ENCODE data around the gene ANOS1. TPM values are rescaled to one million over a fixed set of nuclear protein-coding genes. Genes with fewer than 3 reads are reported as not detected.

The ANOS1 gene
- total RNA-seq, 8 experiments from 2014 or later: 3.1 to 38.4 (median 7.2) TPM

GRCh38 chrX:8653956-8654355, 78.0 kb downstream of the ANOS1 start:
- H3K4me1 ChIP-seq (replicated peaks in 1 of 2): no peaks in the 10 kb centered on the region
- WGBS, 10 experiments: 0 to 100% (median 88%) methylated on average over 1 to 2 of the region's 2 CpGs; no CpG with 5 or more reads in 3 of the 10 experiments
- no peak for ATAC-seq (replicated peaks in 6 of 8)
- no peak overlapping the region for H3K27ac ChIP-seq
- no peak overlapping the region for H3K4me3 ChIP-seq
- in situ Hi-C loops (cut with MboI; ENCODE audit: low pct_unique_long_range_greater_than_20kb in 2 of 9, low sequenced_read_pairs in 9 of 9, unreplicated experiment in 9 of 9): no loop called here

- Histone ChIP-seq H3K27ac (no peak overlapping the region), H3K4me3 (no peak overlapping the region), H3K4me1 (replicated peaks in 1 of 2) (no peaks in the 10 kb centered on the region)
- ATAC-seq (replicated peaks in 6 of 8): no peak
- in situ Hi-C loops (cut with MboI; ENCODE audit: low pct_unique_long_range_greater_than_20kb in 2 of 9, low sequenced_read_pairs in 9 of 9, unreplicated experiment in 9 of 9): no loop called here
Measured at GRCh38 chrX:8649969-8650368, 82.0 kb downstream of the ANOS1 start.

- no peak for ATAC-seq (replicated peaks in 6 of 8)
- Histone ChIP-seq H3K4me3 (no peak overlapping the region), H3K4me1 (replicated peaks in 1 of 2) (no peaks in the 10 kb centered on the region), H3K27ac (no peak overlapping the region)
- in situ Hi-C loops (cut with MboI; ENCODE audit: low pct_unique_long_range_greater_than_20kb in 2 of 9, low sequenced_read_pairs in 9 of 9, unreplicated experiment in 9 of 9): no loop called here
- WGBS, 10 experiments: 0 to 100% (median 67%) methylated on average over 1 to 7 of the region's 7 CpGs; no CpG with 5 or more reads in 6 of the 10 experiments
Measured at GRCh38 chrX:8647176-8647575, 84.8 kb downstream of the ANOS1 start.

- peaks cover 0 to 7% of the 10 kb centered on the region in 2 donors for H3K4me1 ChIP-seq (replicated peaks in 1 of 2)
- no peak overlapping the region for H3K27ac ChIP-seq
Measured at GRCh38 chrX:8639949-8640475, 91.9 kb downstream of the ANOS1 start.

GRCh38 chrX:8636497-8636896, 95.4 kb downstream of the ANOS1 start:
- Histone ChIP-seq H3K27ac (no peak overlapping the region), H3K4me1 (replicated peaks in 1 of 2) (peaks cover 0 to 7% of the 10 kb centered on the region in 2 donors), H3K4me3 (no peak overlapping the region)
- in situ Hi-C loops (cut with MboI; ENCODE audit: low pct_unique_long_range_greater_than_20kb in 2 of 9, low sequenced_read_pairs in 9 of 9, unreplicated experiment in 9 of 9): no loop called here
- ATAC-seq (replicated peaks in 6 of 8): no peak

More at GRCh38 chrX:8639949-8640475, 91.9 kb downstream of the ANOS1 start:
- in situ Hi-C loops (cut with MboI; ENCODE audit: low pct_unique_long_range_greater_than_20kb in 2 of 9, low sequenced_read_pairs in 9 of 9, unreplicated experiment in 9 of 9): no loop called here
- H3K4me3 ChIP-seq: no peak overlapping the region
- ATAC-seq (replicated peaks in 6 of 8): peak in 1 of 8 experiments; percentile 29
- WGBS, 10 experiments: 20 to 78% (median 41%) methylated on average over 2 to 6 of the region's 11 CpGs; no CpG with 5 or more reads in 7 of the 10 experiments

- H3K4me3 ChIP-seq: no peak overlapping the region
- no peak overlapping the region for H3K27ac ChIP-seq
- ATAC-seq (replicated peaks in 6 of 8): peak in 2 of 8 experiments; percentile 39 to 43
- WGBS, 10 experiments: 0 to 83% (median 38%) methylated on average over 1 to 5 of the region's 5 CpGs; no CpG with 5 or more reads in 5 of the 10 experiments
- H3K4me1 ChIP-seq (replicated peaks in 1 of 2): peaks cover 0 to 3% of the 10 kb centered on the region in 2 donors
- in situ Hi-C loops (cut with MboI; ENCODE audit: low pct_unique_long_range_greater_than_20kb in 2 of 9, low sequenced_read_pairs in 9 of 9, unreplicated experiment in 9 of 9): no loop called here
Measured at GRCh38 chrX:8635812-8636211, 96.1 kb downstream of the ANOS1 start.

GRCh38 chrX:8632924-8633323, 99.0 kb downstream of the ANOS1 start:
- in situ Hi-C loops (cut with MboI; ENCODE audit: low pct_unique_long_range_greater_than_20kb in 2 of 9, low sequenced_read_pairs in 9 of 9, unreplicated experiment in 9 of 9): no loop called here

GRCh38 chrX:8629871-8630270, 102.1 kb downstream of the ANOS1 start:
- in situ Hi-C loops (cut with MboI; ENCODE audit: low pct_unique_long_range_greater_than_20kb in 2 of 9, low sequenced_read_pairs in 9 of 9, unreplicated experiment in 9 of 9): no loop called here
- peak in 1 of 8 experiments; percentile 59 for ATAC-seq (replicated peaks in 6 of 8)
- H3K4me1 ChIP-seq (replicated peaks in 1 of 2): no peaks in the 10 kb centered on the region
- no peak overlapping the region for H3K4me3 ChIP-seq
- no peak overlapping the region for H3K27ac ChIP-seq
- 0 to 96% (median 94%) methylated on average over 1 to 7 of the region's 7 CpGs; no CpG with 5 or more reads in 7 of the 10 experiments for WGBS, 10 experiments

More at GRCh38 chrX:8632924-8633323, 99.0 kb downstream of the ANOS1 start:
- ATAC-seq (replicated peaks in 6 of 8): no peak
- no peak overlapping the region for H3K4me3 ChIP-seq
- no peak overlapping the region for H3K27ac ChIP-seq
- peaks cover 0 to 3% of the 10 kb centered on the region in 2 donors for H3K4me1 ChIP-seq (replicated peaks in 1 of 2)
- 0 to 87% (median 42%) methylated on average over 1 to 7 of the region's 7 CpGs; no CpG with 5 or more reads in 3 of the 10 experiments for WGBS, 10 experiments

GRCh38 chrX:8627796-8628195, 104.1 kb downstream of the ANOS1 start:
- Histone ChIP-seq H3K4me1 (replicated peaks in 1 of 2) (no peaks in the 10 kb centered on the region), H3K27ac (no peak overlapping the region), H3K4me3 (no peak overlapping the region)
- no peak for ATAC-seq (replicated peaks in 6 of 8)
- in situ Hi-C loops (cut with MboI; ENCODE audit: low pct_unique_long_range_greater_than_20kb in 2 of 9, low sequenced_read_pairs in 9 of 9, unreplicated experiment in 9 of 9): no loop called here

- WGBS, 10 experiments: 20 to 100% (median 73%) methylated on average over 1 to 2 of the region's 2 CpGs; no CpG with 5 or more reads in 3 of the 10 experiments
- Histone ChIP-seq H3K4me1 (replicated peaks in 1 of 2) (no peaks in the 10 kb centered on the region), H3K27ac (no peak overlapping the region), H3K4me3 (no peak overlapping the region)
- in situ Hi-C loops (cut with MboI; ENCODE audit: low pct_unique_long_range_greater_than_20kb in 2 of 9, low sequenced_read_pairs in 9 of 9, unreplicated experiment in 9 of 9): no loop called here
- ATAC-seq (replicated peaks in 6 of 8): no peak
Measured at GRCh38 chrX:8607326-8607725, 124.6 kb downstream of the ANOS1 start.

- ATAC-seq (replicated peaks in 6 of 8): no peak
- Histone ChIP-seq H3K27ac (no peak overlapping the region), H3K4me1 (replicated peaks in 1 of 2) (no peaks in the 10 kb centered on the region), H3K4me3 (no peak overlapping the region)
- 0 to 88% (median 22%) methylated on average over 1 to 5 of the region's 5 CpGs; no CpG with 5 or more reads in 6 of the 10 experiments for WGBS, 10 experiments
- in situ Hi-C loops (cut with MboI; ENCODE audit: low pct_unique_long_range_greater_than_20kb in 2 of 9, low sequenced_read_pairs in 9 of 9, unreplicated experiment in 9 of 9): no loop called here
Measured at GRCh38 chrX:8604131-8604530, 127.8 kb downstream of the ANOS1 start.

GRCh38 chrX:8591501-8591900, 140.4 kb downstream of the ANOS1 start:
- WGBS, 10 experiments: 0 to 90% (median 25%) methylated on average over 1 to 3 of the region's 4 CpGs; no CpG with 5 or more reads in 5 of the 10 experiments
- no peak overlapping the region for H3K27ac ChIP-seq
- no peaks in the 10 kb centered on the region for H3K4me1 ChIP-seq (replicated peaks in 1 of 2)
- H3K4me3 ChIP-seq: no peak overlapping the region
- in situ Hi-C loops (cut with MboI; ENCODE audit: low pct_unique_long_range_greater_than_20kb in 2 of 9, low sequenced_read_pairs in 9 of 9, unreplicated experiment in 9 of 9): no loop called here
- ATAC-seq (replicated peaks in 6 of 8): peak in 1 of 8 experiments; percentile 31

GRCh38 chrX:8586953-8587352, 145.0 kb downstream of the ANOS1 start:
- in situ Hi-C loops (cut with MboI; ENCODE audit: low pct_unique_long_range_greater_than_20kb in 2 of 9, low sequenced_read_pairs in 9 of 9, unreplicated experiment in 9 of 9): no loop called here
- H3K27ac ChIP-seq: no peak overlapping the region
- ATAC-seq (replicated peaks in 6 of 8): no peak
- no peak overlapping the region for H3K4me3 ChIP-seq
- no peaks in the 10 kb centered on the region for H3K4me1 ChIP-seq (replicated peaks in 1 of 2)

- ATAC-seq (replicated peaks in 6 of 8): no peak
Measured at GRCh38 chrX:8579602-8580001, 152.3 kb downstream of the ANOS1 start.

More at GRCh38 chrX:8579602-8580001, 152.3 kb downstream of the ANOS1 start:
- no peak overlapping the region for H3K27ac ChIP-seq
- no peaks in the 10 kb centered on the region for H3K4me1 ChIP-seq (replicated peaks in 1 of 2)
- 80 to 85% methylated on average over 1 to 5 of the region's 5 CpGs; no CpG with 5 or more reads in 8 of the 10 experiments for WGBS, 10 experiments
- no peak overlapping the region for H3K4me3 ChIP-seq
- in situ Hi-C loops (cut with MboI; ENCODE audit: low pct_unique_long_range_greater_than_20kb in 2 of 9, low sequenced_read_pairs in 9 of 9, unreplicated experiment in 9 of 9): no loop called here

Data from motor neuron (in vitro differentiated cells).